HG02970 (cell line): ENCODE data around the gene TCERG1.

ENCODE experiments used
- ATAC-seq: cut with Tn5 transposase; IDR thresholded peaks from one replicate; pipeline ENCODE4 v1.9.1; 2021; ENCODE audit warnings: mild to moderate bottlenecking, moderate library complexity, moderate number of reproducible peaks; ENCODE audit not compliant: unreplicated experiment, low FRiP score

Gene TCERG1

GRCh38 chr5:146446861-146447733, at the start of gene TCERG1:
TSS of gene TCERG1 (plus strand) at chr5:146447333. CDS start at chr5:146447350, 17 bp downstream.
- ATAC-seq = peak; percentile 98

- no peak for ATAC-seq
Observed at GRCh38 chr5:146398826-146399225, 48.3 kb upstream of the TCERG1 start.

GRCh38 chr5:146399481-146399880, 47.7 kb upstream of the TCERG1 start:
- ATAC-seq = no peak

- no peak for ATAC-seq
Observed at GRCh38 chr5:146400201-146400600, 46.9 kb upstream of the TCERG1 start.

- ATAC-seq = no peak
Observed at GRCh38 chr5:146401021-146401420, 46.1 kb upstream of the TCERG1 start.

GRCh38 chr5:146402949-146403348, 44.2 kb upstream of the TCERG1 start:
- no peak for ATAC-seq

- ATAC-seq = no peak
Observed at GRCh38 chr5:146409054-146409671, 38.0 kb upstream of the TCERG1 start.

- no peak for ATAC-seq
Observed at GRCh38 chr5:146410272-146410671, 36.9 kb upstream of the TCERG1 start.

- ATAC-seq = no peak
Observed at GRCh38 chr5:146419696-146420095, 27.4 kb upstream of the TCERG1 start.

- no peak for ATAC-seq
Observed at GRCh38 chr5:146425023-146425422, 22.1 kb upstream of the TCERG1 start.

- ATAC-seq = no peak
Observed at GRCh38 chr5:146426305-146426704, 20.8 kb upstream of the TCERG1 start.

GRCh38 chr5:146426853-146427618, 20.1 kb upstream of the TCERG1 start:
- no peak for ATAC-seq

GRCh38 chr5:146427619-146427997, 19.5 kb upstream of the TCERG1 start:
- no peak for ATAC-seq

- no peak for ATAC-seq
Observed at GRCh38 chr5:146428658-146429057, 18.5 kb upstream of the TCERG1 start.

GRCh38 chr5:146440353-146440752, 6.8 kb upstream of the TCERG1 start:
- no peak for ATAC-seq

- no peak for ATAC-seq
Observed at GRCh38 chr5:146440870-146441495, 6.2 kb upstream of the TCERG1 start.

- no peak for ATAC-seq
Observed at GRCh38 chr5:146441896-146442295, 5.2 kb upstream of the TCERG1 start.

GRCh38 chr5:146447734-146448380, 724 bp downstream of the TCERG1 start:
- ATAC-seq = peak; percentile 19

- ATAC-seq = no peak
Observed at GRCh38 chr5:146448783-146449519, 1.8 kb downstream of the TCERG1 start.

GRCh38 chr5:146450002-146450401, 2.9 kb downstream of the TCERG1 start:
- ATAC-seq = no peak
